DMS 273 (cell line): ENCODE measurements around the gene ASCC1.
"Not testable (repeated sequence)": the region's sequence is repeated elsewhere in the genome, so short reads cannot be mapped to it uniquely, and the experiment has no call there.

Source experiments
- DNase-seq: peaks from one replicate; lab custom pipeline; 2025; ENCODE audit not compliant: unreplicated experiment; lab: John Stamatoyannopoulos, UW

ASCC1 gene

GRCh38 chr10:72173619-72174296 lies 42.3 kb downstream of the ASCC1 start:
- no peak for DNase-seq

- DNase-seq: no peak
Observed at GRCh38 chr10:72173262-72173618, 42.8 kb downstream of the ASCC1 start.

DNA sequence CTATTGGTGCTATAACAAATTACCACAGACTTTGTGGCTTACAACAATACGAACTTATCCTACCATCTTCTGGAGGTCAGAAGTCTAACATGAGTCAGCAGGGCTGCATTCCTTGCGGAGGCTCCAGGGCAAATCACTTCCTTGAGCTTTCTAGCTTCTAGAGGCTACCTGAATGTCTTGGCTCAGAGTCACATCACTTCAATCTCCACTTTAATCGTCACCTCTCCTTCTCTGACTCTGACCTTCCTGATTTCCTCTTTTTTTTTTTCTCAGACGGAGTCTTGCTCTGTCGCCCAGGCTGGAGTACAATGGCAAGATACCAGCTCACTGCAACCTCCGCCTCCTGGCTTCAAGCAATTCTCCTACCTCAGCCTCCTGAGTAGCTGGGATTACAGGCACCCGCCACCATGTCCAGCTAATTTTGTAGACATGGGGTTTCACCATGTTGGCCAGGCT lies 44.9 kb downstream of the ASCC1 start:
- DNase-seq: no peak

- no peak for DNase-seq
Observed at GRCh38 chr10:72170733-72171132, 45.3 kb downstream of the ASCC1 start.

DNA sequence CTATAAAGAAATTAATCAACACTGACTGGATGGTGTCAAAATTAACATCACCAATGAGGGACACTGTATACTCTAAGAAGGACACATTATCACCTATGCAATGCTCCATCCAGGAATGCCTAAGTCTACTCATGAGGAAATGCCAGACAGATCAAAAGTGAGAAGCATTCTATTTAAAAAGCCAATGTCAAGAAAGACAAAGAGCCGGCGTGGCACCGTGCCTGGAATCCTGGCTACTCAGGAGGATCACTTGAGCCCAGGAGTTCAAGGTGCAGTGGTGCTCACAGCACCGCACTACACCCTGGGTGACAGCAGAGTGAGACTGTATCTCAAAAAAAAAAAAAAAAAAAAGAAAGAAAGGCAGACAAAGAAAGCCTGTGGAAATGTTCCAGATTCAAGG lies 45.8 kb downstream of the ASCC1 start:
- no peak for DNase-seq

GRCh38 chr10:72167118-72167517 lies 49.0 kb downstream of the ASCC1 start:
- DNase-seq: no peak

- DNase-seq: no peak
Observed at GRCh38 chr10:72164617-72165016, 51.5 kb downstream of the ASCC1 start.

DNA sequence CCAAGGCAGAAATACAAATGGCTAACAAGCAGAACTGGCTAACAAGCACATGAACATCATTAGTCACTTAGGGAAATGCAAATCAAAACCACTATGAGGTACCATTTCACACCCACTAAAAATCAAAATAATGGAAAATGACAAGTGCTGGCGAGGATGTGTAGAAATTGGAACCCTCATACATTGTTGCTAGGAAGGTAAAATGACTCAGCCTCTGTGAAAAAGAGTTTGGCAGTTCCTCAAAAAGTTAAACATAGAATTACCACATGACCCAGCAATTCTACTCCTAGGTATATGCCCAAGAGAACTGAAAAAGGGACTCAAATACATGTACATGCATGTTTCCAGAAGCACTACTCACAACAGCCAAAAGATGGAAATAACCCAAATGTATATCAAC lies 53.1 kb downstream of the ASCC1 start:
- DNase-seq: no peak

DNA sequence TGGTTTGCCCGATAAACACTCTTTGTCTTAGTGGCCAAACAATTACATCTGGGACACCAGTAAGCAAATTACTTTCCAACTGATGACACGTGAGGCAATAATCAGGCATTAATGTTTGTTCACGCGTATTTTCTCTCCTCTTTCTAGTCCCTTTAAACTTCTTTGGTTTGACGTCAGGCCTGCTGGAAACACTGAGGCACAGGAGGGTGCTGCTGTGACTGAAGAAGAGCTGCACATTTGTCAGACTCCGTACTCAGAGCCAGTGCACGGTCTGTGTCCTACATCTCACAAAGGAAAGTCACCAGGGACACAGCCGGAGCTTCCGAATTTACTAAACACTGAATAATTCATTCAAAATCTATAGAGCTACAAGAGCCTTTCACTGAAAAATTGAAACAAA lies 57.9 kb downstream of the ASCC1 start:
- DNase-seq: no peak

- no peak for DNase-seq
Observed at GRCh38 chr10:72156223-72156622, 59.9 kb downstream of the ASCC1 start.

DNA sequence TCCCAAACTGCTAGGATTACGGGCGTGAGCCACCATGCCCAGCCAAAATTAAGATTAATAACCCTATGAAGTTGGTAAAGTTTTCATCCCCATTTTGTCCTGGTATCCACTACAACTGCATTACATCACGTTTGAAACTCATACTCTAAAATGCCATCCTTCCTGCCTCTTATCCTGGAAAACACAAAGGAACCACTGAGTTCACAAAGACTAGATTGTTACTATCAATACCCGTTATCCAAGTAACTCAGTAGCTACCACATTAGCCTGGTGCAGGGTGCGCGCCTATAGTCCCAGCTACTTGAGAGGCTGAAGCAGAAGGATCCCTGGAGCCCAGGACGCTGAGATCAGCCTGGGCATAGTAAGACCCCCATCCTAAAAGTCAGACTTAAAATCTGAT lies 63.8 kb downstream of the ASCC1 start:
- no peak for DNase-seq

- DNase-seq: not testable (repeated sequence)
Observed at GRCh38 chr10:72150746-72151478, 65.2 kb downstream of the ASCC1 start.

- not testable (repeated sequence) for DNase-seq
Observed at GRCh38 chr10:72147324-72147584, 68.8 kb downstream of the ASCC1 start.

GRCh38 chr10:72146559-72147323 lies 69.3 kb downstream of the ASCC1 start:
- DNase-seq: no peak

DNA sequence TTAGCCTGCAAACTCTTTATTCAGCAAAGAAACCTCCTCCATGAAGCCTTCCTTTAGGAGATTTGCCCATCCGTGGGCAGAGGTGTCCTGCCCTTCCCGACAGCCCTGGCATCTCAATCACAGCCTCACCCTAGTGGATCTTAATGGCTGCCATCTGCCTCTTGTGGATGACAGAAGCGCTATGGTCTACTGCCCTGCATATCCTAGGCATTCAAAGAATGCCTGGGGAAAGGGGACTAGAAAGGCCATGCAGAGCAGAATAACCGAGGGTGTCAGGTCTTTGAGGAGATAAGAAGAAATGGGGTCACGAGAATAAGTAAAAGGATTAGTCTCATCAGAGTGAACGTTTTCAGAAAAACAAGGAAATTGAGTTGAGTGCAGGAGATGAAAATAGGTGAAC lies 70.0 kb downstream of the ASCC1 start:
- DNase-seq: no peak

GRCh38 chr10:72145657-72146056 lies 70.4 kb downstream of the ASCC1 start:
- no peak for DNase-seq

DNA sequence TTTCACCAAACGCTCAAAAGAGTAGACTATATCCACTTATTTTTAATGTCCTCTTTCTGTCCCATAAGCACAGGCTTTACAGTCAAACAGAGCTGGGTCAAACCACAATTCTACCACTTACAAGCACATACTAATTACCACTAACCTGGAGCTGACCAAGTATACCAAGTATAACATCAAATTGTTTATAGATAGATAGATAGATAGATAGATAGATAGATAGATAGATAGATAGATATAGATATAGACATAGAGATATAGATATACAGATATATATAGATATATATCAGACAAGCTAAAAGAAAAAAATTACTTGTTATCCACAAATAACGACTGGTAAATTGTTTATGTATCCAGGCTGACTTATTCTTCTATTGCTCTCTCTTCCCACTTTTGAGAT lies 75.2 kb downstream of the ASCC1 start:
- DNase-seq: no peak

DNA sequence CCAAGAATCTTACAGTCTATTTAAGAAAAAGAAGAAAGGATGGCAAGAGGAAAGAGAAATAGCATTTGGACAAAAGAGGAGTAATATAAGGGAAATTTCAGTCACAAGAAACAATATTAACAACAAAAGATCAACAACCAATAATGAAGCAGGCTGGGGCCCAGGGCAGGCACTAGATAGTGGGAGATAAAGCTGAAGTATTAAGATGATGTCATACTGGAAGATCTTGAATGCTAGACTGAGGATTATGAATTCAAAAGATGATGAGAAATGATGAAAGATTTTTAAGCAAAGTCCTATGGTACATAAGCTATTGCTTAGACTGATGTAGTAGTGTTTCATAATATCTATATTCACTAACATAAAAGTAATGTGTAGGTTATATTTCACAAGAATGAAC lies 75.9 kb downstream of the ASCC1 start:
- DNase-seq: no peak

- DNase-seq: no peak
Observed at GRCh38 chr10:72137583-72137982, 78.5 kb downstream of the ASCC1 start.

- DNase-seq: not testable (repeated sequence)
Observed at GRCh38 chr10:72136225-72136624, 79.9 kb downstream of the ASCC1 start.

- DNase-seq: no peak
Observed at GRCh38 chr10:72134785-72135767, 81.0 kb downstream of the ASCC1 start.
